Fibroblast of peridontal ligament (primary cell): ENCODE results near the gene APOBEC3C.
"Not testable (repeated sequence)": the region's sequence is repeated elsewhere in the genome, so short reads cannot be mapped to it uniquely, and the experiment has no call there.

Experiments
- DNase-seq: peaks from one replicate; pipeline ENCODE4 v3.0.0-alpha.2; 2010; ENCODE audit errors: extremely low read depth

Gene APOBEC3C

GRCh38 chr22:39020021-39020651 lies 6.1 kb downstream of the APOBEC3C start:
- DNase-seq, result not testable (repeated sequence)

DNA sequence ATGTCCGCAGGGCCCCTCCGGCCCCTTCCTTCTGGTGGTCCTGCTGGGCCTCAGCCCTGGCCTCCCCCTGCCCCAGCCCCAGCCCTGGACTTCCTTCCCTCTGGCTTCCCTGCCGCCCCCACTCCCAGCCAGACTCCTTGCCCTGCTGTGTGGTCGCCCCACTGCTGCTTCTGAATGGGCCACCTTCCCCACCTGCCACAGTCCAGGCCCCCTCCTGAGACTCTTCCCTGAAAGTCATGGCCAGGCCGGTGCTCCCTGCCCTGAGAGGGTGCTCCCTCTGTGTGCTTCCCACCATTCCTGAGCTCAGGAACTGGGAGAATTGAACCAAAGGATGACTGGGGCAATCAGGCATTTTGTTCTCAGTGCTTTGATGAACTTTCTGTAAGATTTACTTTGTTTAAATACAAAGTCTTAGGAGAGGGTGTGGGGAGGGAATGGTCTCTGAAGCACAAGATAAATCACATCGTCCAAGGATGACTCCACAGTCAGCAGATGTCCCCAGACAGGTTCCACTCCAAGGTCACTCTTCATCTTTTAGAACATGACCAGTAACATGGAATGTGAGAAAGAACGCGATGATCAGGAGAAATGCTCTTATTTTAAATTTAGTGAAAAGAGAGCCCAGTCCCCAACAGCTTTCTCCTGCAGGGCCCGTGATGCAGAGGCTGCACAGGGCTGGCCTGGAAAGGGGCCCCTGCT lies 7.6 kb downstream of the APOBEC3C start:
- DNase-seq, result peak; percentile 6

- DNase-seq, result no peak
Observed at GRCh38 chr22:39024519-39025308, 10.7 kb downstream of the APOBEC3C start.

GRCh38 chr22:39026509-39027150 lies 12.6 kb downstream of the APOBEC3C start:
- DNase-seq, result no peak

GRCh38 chr22:39027717-39028116 lies 13.7 kb downstream of the APOBEC3C start:
- no peak for DNase-seq

GRCh38 chr22:39028281-39028680 lies 14.2 kb downstream of the APOBEC3C start:
- no peak for DNase-seq

DNA sequence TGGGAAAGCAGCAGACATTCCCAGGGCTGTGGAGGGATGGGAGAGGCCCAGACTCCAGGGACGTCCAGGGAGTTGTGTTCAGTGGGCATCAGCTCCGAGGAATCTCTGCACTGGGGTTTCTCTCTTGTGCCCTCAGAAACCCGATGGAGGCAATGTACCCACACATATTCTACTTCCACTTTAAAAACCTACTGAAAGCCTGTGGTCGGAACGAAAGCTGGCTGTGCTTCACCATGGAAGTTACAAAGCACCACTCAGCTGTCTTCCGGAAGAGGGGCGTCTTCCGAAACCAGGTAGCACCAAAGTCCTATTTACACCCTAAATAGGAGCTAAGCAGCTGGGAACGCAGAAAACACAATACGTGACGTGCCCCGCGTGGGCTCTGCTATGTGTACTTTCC lies 15.2 kb downstream of the APOBEC3C start:
- no peak for DNase-seq

DNA sequence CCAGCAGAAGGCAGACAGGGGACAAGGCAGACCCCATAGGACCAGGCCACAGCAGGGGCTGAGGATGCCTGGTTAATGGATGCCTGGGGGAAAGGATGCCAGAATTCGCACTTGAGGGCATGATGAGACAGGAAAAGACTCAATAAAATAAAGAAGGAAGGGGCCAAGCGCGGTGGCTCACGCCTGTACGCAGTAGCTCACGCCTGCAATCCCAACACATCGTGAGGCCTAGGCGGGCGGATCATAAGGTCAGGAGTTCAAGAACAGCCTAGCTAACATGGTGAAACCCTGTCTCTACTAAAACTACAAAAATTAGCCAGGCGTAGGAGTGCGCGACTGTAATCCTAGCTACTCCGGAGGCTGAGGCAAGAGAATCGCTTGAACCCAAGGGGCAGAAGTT lies 16.6 kb downstream of the APOBEC3C start:
- DNase-seq, result no peak

GRCh38 chr22:39031434-39032295 lies 17.6 kb downstream of the APOBEC3C start:
- DNase-seq, result not testable (repeated sequence)

DNA sequence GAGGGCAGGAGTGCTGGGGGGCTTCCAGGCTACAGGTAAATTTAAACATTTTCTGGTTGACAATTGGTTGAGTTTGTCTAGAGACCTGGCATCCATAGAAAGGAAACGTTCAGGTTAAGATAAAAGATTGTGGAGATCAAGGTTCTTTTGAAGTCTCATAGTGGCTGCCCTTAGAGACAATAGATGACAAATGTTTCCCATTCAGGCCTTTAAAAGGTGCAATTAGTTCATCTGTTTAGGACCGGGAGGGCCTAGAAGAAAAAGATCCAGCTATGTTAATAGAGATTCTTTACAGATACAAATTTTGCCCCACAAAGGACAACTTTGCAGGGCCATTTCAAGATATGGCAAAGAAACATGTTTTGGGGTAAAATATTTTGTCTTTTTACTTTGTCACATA lies 23.0 kb downstream of the APOBEC3C start:
- DNase-seq, result not testable (repeated sequence)

DNA sequence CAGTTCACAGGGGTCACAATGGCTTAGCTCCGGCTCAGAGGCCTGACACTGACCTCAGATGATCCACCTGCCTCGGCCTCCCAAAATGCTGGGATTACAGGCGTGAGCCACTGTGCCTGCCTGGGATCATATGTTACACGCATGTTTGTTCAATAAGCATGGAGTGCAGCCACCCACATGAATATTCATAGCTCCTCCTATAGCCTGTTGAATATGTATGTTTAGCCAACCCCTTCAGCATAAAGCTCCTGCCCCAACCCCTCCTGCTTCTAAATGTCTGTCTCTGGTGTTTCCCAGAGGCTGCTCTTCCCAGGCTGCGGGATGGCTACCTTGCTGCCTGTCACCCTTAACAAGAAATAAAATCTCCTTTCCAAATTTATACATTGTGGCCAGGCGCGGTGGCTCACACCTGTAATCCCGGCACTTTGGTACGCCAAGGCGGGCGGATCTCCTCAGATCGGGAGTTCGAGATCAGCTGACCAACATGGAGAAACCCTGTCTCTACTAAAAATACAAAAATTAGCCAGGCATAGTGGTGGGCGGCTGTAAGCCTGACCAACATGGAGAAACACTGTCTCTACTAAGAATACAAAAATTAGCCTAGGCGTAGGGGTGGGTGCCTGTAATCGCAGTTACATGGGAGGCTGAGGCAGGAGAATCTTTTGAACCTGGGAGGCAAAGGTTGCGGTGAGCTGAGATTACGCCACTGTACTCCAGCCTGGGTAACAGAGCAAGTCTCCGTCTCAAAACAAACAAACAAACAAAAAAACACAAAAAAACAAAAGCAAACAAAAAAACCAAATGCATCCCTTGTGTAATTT lies 25.5 kb downstream of the APOBEC3C start:
- DNase-seq, result no peak

- not testable (repeated sequence) for DNase-seq
Observed at GRCh38 chr22:39040155-39040537, 26.1 kb downstream of the APOBEC3C start.

DNA sequence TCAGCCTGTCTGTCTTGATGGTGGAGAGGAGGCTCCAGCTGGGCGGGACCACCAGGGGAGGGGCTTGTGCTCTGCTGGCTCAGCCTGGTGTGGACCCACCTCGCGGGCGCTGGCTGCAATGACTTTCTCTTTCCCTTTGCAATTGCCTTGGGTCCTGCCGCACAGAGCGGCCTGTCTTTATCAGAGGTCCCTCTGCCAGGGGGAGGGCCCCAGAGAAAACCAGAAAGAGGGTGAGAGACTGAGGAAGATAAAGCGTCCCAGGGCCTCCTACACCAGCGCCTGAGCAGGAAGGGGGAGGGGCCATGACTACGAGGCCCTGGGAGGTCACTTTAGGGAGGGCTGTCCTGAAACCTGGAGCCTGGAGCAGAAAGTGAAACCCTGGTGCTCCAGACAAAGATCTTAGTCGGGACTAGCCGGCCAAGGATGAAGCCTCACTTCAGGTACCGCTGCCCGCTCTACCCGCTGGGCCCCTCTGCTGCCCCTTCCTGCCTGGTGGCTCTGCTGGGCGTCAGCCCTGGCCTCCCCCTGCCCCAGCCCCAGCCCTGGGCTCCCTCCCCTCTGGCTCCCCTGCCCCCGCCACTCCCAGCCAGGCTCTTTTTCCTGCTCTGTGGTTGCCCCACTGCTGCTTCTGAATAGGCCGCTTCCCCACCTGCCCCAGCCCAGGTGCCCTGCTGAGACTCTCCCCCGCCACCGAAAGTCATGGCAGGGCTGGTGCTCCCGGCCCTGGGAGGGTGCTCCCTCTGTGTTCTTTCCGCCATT lies 26.7 kb downstream of the APOBEC3C start, which contains the start of gene APOBEC3F:
Gene APOBEC3F (plus strand): TSS at position 327 of the 759 bp plus-strand sequence. CDS start 97 bp downstream, at position 424.
- peak; percentile 48 for DNase-seq

GRCh38 chr22:39041908-39042307 lies 27.9 kb downstream of the APOBEC3C start:
- no peak for DNase-seq

GRCh38 chr22:39043063-39043462 lies 29.0 kb downstream of the APOBEC3C start:
- DNase-seq, result not testable (repeated sequence)

- DNase-seq, result not testable (repeated sequence)
Observed at GRCh38 chr22:39045136-39045535, 31.1 kb downstream of the APOBEC3C start.

DNA sequence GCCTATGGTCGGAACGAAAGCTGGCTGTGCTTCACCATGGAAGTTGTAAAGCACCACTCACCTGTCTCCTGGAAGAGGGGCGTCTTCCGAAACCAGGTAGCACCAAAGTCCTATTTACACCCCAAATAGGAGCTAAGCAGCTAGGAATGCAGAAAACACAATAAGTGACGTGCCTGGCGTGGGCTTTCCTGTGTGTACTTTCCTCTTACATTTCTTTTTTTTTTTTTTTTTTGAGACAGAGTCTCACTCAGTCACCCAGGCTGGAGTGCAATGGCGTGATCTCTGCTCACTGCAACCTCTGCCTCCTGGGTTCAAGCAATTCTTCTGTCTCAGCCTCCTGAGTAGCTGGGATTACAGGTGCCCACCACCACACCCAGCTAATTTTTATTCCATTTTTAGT lies 35.4 kb downstream of the APOBEC3C start:
- not testable (repeated sequence) for DNase-seq

DNA sequence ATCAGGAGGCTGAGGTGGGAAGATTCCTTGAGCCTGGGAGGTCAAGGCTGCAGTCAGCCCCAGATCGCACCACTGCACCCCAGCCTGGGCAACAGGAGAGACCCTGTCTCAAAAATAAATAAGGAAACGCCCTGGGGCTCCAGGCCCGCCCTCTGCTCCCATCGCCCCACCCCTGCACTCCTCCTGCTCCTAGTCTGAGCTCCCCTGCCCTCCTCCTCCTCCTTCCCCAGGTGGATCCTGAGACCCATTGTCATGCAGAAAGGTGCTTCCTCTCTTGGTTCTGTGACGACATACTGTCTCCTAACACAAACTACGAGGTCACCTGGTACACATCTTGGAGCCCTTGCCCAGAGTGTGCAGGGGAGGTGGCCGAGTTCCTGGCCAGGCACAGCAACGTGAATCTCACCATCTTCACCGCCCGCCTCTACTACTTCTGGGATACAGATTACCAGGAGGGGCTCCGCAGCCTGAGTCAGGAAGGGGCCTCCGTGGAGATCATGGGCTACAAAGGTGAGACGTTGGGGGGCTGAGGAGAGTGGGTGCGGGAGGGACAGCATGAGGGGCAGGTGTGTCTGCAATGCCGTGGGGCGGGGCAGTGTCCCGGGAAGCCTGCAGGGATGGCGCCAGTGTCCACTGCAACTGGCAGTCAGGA lies 37.9 kb downstream of the APOBEC3C start:
- DNase-seq, result not testable (repeated sequence)

- no peak for DNase-seq
Observed at GRCh38 chr22:39055658-39056057, 41.6 kb downstream of the APOBEC3C start.
